ENCODE data around the gene ADRA2C.

DNA sequence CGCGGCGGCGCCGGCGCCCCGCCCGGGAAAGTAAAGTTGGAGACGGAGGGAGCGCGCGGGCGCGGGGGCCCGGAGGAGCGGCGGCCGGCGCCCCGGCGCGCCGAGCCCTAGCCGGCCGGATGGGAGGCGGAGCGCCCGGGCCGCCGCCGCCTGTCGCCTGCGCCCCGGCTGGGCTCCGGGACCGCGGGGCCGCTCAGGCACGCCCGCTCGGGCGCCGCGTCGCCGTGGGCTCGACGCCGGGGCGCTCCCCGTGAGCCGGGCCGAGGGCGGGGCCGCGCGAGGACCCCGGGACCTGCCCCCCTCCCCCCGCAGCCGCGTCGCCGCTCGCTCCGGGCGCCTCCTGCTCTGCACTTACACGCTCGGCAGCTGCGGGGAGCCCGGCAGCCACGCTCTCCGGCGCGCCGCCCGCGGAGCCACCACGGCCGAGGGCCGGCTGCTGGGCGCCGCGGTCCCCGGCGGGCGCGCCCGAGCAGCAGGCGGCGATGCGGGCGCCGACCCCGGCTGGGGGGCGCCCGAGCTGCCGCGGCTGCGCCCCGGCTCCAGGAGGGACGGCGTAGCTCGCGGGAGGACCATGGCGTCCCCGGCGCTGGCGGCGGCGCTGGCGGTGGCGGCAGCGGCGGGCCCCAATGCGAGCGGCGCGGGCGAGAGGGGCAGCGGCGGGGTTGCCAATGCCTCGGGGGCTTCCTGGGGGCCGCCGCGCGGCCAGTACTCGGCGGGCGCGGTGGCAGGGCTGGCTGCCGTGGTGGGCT lies at the start of gene ADRA2C:
- TF ChIP-seq, protein P1, sequence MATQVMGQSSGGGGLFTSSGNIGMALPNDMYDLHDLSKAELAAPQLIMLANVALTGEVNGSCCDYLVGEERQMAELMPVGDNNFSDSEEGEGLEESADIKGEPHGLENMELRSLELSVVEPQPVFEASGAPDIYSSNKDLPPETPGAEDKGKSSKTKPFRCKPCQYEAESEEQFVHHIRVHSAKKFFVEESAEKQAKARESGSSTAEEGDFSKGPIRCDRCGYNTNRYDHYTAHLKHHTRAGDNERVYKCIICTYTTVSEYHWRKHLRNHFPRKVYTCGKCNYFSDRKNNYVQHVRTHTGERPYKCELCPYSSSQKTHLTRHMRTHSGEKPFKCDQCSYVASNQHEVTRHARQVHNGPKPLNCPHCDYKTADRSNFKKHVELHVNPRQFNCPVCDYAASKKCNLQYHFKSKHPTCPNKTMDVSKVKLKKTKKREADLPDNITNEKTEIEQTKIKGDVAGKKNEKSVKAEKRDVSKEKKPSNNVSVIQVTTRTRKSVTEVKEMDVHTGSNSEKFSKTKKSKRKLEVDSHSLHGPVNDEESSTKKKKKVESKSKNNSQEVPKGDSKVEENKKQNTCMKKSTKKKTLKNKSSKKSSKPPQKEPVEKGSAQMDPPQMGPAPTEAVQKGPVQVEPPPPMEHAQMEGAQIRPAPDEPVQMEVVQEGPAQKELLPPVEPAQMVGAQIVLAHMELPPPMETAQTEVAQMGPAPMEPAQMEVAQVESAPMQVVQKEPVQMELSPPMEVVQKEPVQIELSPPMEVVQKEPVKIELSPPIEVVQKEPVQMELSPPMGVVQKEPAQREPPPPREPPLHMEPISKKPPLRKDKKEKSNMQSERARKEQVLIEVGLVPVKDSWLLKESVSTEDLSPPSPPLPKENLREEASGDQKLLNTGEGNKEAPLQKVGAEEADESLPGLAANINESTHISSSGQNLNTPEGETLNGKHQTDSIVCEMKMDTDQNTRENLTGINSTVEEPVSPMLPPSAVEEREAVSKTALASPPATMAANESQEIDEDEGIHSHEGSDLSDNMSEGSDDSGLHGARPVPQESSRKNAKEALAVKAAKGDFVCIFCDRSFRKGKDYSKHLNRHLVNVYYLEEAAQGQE (IDR thresholded peaks at IDR 0.05; ENCODE audit: insufficient read depth in 1 of 2, low read depth in 2 of 2, low read length in 2 of 2) = no peak
- no peak for TF ChIP-seq TAF1 (IDR thresholded peaks at IDR 0.05; ENCODE audit: borderline replicate concordance, insufficient read depth, low read length)
- no peak for TF ChIP-seq POLR2AphosphoS5 (IDR thresholded peaks at IDR 0.05; ENCODE audit: low read depth, low read length)
- TF ChIP-seq SIN3A (IDR thresholded peaks at IDR 0.05; ENCODE audit: borderline replicate concordance, insufficient read depth, low read length) = no peak
